Superior temporal gyrus (tissue), 1 donor: ENCODE results near the gene CBR3.

Source experiments
- DNase-seq: peaks from one replicate; pipeline ENCODE4 v3.0.0-alpha.2; 2016; ENCODE audit errors: extremely low spot score

CBR3 gene

GRCh38 chr21:36183144-36183795, 48.4 kb downstream of the CBR3 start:
- DNase-seq = no peak

DNA sequence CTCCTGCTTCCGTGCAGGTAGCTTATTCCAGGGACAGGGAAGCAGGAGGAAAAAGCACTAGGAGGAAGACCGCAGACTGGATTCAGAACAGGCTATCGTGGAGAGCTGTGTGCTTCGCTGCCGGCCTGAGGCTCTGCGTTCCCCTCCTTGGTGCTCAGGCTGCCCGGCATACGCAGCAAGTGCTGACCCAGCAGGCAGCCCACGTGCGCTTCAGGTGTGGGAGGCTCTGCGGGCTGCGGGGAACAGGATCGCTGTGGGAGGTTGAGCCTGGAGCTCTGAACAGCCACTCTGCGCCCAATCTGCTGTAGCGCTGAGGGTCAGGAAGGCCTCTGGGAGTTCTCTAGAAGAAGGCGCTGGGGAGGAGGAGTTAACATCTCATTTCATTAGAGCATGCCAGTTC, 49.7 kb downstream of the CBR3 start:
- DNase-seq = no peak

DNA sequence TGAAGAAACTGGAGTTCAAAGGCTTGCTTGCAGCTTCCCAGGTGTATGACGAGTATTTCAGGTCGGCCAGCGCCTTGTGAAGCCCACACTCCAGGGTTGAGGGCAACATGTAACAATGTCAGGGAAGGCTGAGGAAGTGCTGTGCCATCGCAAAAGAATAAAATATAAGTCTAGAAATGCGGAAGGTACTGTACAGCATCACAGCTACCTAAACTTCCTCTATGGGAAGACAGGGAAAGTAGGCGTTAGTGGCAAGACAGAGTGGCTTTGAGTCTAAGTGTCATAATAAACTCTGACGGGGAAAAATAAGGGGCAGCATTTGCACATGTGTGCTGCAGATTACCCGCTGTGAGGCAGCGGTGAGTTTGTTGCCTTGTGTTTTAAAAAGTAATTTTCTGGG, 50.6 kb downstream of the CBR3 start:
- DNase-seq = no peak

DNA sequence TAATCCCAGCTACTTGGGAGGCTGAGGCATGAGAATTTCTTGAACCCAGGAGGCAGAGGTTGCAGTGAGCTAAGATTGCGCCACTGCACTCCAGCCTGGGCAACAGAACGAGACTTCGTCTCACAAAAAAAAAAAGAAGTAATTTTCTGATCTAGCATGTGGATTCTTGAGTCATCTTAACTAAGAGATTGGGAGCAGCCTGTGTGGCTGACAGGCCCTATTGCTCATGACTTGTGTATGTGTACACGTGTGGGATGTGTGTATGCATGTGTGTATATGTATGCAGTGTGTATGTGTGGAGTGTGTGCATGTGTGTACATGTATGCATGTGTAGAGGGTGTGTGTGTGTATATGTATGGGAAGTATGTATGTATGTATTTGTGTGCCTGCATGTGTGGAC, 51.2 kb downstream of the CBR3 start:
- DNase-seq = no peak

DNA sequence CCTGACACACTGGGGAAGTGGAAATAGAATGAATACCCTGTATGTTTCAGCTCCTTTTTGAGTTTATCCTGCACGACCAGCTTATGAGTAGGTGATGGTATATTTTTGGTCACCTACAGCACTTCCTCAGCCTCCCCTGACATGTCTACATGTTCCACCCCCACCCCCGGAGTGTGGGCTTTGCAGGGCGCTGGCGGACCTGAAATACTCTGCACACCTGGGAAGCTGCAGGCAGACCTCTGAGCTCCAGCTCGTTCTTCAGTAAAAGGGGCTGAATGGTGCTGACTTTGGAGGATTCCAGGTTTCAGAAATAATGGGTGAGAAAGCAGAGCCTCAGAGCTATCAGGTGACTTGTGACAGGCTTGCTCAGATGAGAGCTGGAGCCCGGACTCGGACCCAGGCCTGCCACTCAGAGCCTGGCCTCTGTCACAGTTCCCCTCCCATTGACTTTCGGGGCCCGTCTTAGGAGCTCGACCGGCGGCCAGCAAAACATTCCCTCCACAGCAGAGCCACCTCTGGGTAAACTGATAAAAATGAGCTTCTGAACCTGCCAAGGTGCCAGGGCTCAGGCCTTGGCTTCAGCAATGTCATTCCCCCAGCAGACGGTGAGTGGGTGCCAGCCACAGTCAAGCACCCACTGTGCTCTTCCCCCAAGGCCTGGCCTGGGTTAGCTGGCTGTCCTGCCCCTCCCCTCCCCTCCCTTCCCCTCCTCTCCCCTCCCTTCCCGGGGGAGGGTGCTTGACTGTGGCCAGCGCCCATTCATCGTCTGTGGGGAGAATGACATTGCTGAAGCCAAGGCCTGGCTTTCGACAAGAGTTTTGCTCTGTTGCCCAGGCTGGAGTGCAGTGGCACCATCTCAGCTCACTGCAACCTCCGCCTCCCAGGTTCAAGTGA, 51.9 kb downstream of the CBR3 start:
- DNase-seq = no peak

DNA sequence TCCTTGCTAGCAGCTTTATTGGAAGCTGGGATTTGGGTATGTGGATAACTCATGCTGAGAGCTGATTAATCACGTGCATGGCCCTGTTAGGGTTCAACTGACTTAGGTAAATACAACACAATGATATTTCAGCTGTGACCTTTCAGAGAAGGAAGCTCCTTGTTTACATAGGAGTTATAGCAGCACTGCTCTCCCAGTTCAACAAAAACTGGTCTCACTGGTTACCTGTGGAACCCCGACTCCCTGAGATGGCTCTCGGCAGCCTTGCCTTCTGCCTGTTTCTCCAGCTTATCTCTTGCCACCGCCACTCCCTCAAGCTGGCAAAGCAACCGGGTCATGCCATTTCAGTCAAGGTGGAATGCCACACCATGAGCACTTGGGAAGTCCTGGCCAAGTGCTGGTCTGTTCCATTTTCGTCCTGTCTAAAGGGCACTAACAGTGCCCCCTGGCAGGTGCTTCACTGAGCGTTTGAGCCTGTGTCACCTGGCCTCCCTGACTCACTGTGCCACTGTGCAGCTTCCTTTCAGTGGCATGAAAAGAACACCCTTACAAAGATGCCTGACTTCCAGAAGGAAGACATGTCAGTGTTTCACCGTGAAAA, 53.3 kb downstream of the CBR3 start:
- DNase-seq = peak; percentile 23

- no peak for DNase-seq
Measured at GRCh38 chr21:36188937-36189336, 54.1 kb downstream of the CBR3 start.

DNA sequence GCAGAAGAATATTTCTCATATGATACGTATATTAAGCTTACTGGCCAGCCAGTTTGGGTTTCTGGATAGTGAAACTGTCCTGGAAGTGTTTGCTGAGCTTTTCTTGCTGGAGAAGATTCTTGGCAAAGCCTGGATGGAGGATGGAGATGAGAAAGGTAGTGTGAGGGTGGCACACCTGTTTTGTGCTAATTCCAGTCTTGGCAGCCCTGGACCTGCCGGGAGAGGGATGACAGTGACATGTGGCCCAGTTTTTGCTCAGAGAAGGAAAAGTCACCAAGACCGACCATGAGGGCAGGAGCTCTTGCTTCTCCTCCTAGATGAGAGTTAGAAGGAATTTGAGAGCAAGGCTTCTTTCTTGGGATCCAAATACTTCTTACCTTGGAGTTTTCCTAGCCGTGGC, 55.9 kb downstream of the CBR3 start:
- no peak for DNase-seq

DNA sequence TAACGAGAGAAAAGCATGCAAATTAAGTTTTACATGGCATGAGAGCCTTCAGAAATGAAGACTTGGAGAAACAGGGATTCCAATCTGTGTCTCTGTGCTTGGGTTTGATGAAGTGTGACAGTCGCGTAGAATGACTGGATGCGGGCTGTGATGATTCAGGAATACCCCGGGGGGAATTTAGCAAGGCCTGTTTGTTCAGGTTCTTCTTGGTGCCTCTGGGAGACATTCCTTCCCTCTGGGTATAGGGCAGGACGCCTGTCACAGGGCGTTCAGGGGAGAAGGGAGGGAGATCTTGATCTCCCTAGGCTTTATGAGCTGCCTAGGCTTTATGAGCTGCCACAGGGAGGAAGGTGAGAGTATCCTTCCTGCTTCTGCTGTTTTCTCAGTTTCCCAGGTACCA, 58.3 kb downstream of the CBR3 start:
- DNase-seq = no peak

- DNase-seq = no peak
Measured at GRCh38 chr21:36194024-36194423, 59.1 kb downstream of the CBR3 start.

- no peak for DNase-seq
Measured at GRCh38 chr21:36195613-36196012, 60.7 kb downstream of the CBR3 start.
